Gastroesophageal sphincter (tissue), 3 donors: ENCODE measurements around the gene UGT1A3.

Source experiments
- CTCF ChIP-seq, 4 experiments: fragments of 200-600 bp in 2 of 4; fragments of 450-650 bp in 2 of 4; sonication (generic) in 1 of 4; IDR thresholded peaks; one replicate each; pipeline ENCODE4 v1.5.1; 2017 to 2019; ENCODE audit warnings: antibody characterized with exemption in 4 of 4, mild to moderate bottlenecking in 2 of 4, moderate library complexity in 2 of 4
- POLR2A ChIP-seq, 2 donors: fragments of 450-650 bp; IDR thresholded peaks; one replicate each; pipeline ENCODE4 v1.6.1; 2017; ENCODE audit warnings: antibody characterized with exemption in 2 of 2, mild to moderate bottlenecking in 2 of 2, moderate library complexity in 1 of 2
- POLR2AphosphoS5 ChIP-seq: sonication (generic); formaldehyde crosslinking; IDR thresholded peaks from one replicate; pipeline ENCODE4 v1.6.1; 2017; ENCODE audit warnings: antibody characterized with exemption

- no peak for TF ChIP-seq CTCF (IDR thresholded peaks at IDR 0.05)
- TF ChIP-seq POLR2AphosphoS5, result no peak
- TF ChIP-seq POLR2A (IDR thresholded peaks at IDR 0.05), result no peak
Measured at GRCh38 chr2:233766416-233766815, 37.6 kb downstream of the UGT1A3 start.
